ENCODE data around the gene CACNA1D.
A peak's percentile ranks its signal among the peaks of the same experiment; 100 is the strongest.

CACNA1D gene

DNA sequence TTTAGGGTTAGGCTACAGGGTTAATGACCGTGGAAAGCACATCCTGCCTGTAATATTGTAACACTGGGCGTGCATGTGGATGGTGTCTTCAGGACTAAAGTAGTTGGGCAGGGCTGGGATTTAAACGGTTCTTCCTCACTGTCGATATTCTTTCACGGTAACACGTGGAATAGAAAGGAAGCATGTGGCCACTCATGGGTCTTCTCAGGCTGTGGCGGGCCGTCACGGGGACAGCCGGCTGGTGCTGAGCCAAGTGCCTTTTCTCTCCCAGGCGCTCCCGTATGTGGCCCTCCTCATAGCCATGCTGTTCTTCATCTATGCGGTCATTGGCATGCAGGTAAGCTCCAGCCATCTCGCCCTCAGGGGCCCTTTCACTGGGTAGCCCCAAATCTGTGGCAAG lies 278.2 kb downstream of the CACNA1D start:
- H3K79me2 ChIP-seq (ENCODE audit: low read length) = no peaks in the 10 kb centered on the region
- H3K9me3 ChIP-seq (ENCODE audit: insufficient read depth, low read length) = no peaks in the 10 kb centered on the region
- peak overlapping the region; percentile 72; the same call in 1 of the 2 replicates for H3K9ac ChIP-seq (ENCODE audit: low read length)
- H3K4me1 ChIP-seq (ENCODE audit: low read length) = peaks cover 82% of the 10 kb centered on the region
- H3K4me2 ChIP-seq (ENCODE audit: low read length) = peak overlapping the region; percentile 72
- H2AFZ ChIP-seq (ENCODE audit: low read depth, low read length) = no peak overlapping the region
- H3K4me3 ChIP-seq (ENCODE audit: low read length) = peak overlapping the region; percentile 54; the same call in 1 of the 2 replicates
- no peaks in the 10 kb centered on the region for H3K36me3 ChIP-seq (replicated peaks; ENCODE audit: low read depth, low read length)
- H4K20me1 ChIP-seq (ENCODE audit: insufficient read depth, low read length) = no peaks in the 10 kb centered on the region
- no peak for TF ChIP-seq EZH2phosphoT487 (IDR thresholded peaks at IDR 0.05; ENCODE audit: low read depth)
- TF ChIP-seq, protein P1, sequence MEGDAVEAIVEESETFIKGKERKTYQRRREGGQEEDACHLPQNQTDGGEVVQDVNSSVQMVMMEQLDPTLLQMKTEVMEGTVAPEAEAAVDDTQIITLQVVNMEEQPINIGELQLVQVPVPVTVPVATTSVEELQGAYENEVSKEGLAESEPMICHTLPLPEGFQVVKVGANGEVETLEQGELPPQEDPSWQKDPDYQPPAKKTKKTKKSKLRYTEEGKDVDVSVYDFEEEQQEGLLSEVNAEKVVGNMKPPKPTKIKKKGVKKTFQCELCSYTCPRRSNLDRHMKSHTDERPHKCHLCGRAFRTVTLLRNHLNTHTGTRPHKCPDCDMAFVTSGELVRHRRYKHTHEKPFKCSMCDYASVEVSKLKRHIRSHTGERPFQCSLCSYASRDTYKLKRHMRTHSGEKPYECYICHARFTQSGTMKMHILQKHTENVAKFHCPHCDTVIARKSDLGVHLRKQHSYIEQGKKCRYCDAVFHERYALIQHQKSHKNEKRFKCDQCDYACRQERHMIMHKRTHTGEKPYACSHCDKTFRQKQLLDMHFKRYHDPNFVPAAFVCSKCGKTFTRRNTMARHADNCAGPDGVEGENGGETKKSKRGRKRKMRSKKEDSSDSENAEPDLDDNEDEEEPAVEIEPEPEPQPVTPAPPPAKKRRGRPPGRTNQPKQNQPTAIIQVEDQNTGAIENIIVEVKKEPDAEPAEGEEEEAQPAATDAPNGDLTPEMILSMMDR (IDR thresholded peaks at IDR 0.05; ENCODE audit: low read depth, low read length) = no peak
- H3K27me3 ChIP-seq (ENCODE audit: low read depth, low read length) = no peaks in the 10 kb centered on the region
- peak overlapping the region; percentile 94 for H3K27ac ChIP-seq (ENCODE audit: low read length)

DNA sequence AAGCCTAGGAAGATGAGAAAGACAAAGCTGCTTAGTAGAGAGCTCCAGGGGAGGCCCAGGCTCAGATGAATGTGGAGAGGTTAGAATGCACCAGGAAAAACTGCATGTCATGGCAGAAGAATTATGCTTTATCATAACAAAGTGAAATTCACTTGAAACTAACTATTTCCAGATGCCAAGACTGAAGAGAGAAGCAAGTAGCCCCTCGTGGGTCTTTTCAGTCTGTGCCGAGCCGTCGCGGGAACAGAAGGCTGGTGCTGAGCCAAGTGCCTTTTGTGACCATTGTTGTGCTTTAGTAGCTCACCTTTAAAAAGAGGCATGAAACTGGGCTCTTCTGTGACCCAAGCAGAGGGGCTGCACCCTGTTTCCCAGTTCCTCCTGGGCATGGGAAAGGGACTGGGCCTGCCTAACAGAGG lies 278.6 kb downstream of the CACNA1D start:
- Histone ChIP-seq H3K27me3 (ENCODE audit: low read depth, low read length) (no peaks in the 10 kb centered on the region), H3K36me3 (replicated peaks; ENCODE audit: low read depth, low read length) (no peaks in the 10 kb centered on the region), H3K79me2 (ENCODE audit: low read length) (no peaks in the 10 kb centered on the region), H3K4me1 (ENCODE audit: low read length) (peaks cover 82% of the 10 kb centered on the region), H4K20me1 (ENCODE audit: insufficient read depth, low read length) (no peaks in the 10 kb centered on the region), H2AFZ (ENCODE audit: low read depth, low read length) (no peak overlapping the region), H3K27ac (ENCODE audit: low read length) (peak overlapping the region; percentile 94), H3K9ac (ENCODE audit: low read length) (peak overlapping the region; percentile 72), H3K4me3 (ENCODE audit: low read length) (peak overlapping the region; percentile 54), H3K9me3 (ENCODE audit: insufficient read depth, low read length) (no peaks in the 10 kb centered on the region), H3K4me2 (ENCODE audit: low read length) (peak overlapping the region; percentile 72)
- no peak for TF ChIP-seq EZH2phosphoT487 (IDR thresholded peaks at IDR 0.05; ENCODE audit: low read depth)
- TF ChIP-seq, protein P1 (IDR thresholded peaks at IDR 0.05; ENCODE audit: low read depth, low read length) = no peak

DNA sequence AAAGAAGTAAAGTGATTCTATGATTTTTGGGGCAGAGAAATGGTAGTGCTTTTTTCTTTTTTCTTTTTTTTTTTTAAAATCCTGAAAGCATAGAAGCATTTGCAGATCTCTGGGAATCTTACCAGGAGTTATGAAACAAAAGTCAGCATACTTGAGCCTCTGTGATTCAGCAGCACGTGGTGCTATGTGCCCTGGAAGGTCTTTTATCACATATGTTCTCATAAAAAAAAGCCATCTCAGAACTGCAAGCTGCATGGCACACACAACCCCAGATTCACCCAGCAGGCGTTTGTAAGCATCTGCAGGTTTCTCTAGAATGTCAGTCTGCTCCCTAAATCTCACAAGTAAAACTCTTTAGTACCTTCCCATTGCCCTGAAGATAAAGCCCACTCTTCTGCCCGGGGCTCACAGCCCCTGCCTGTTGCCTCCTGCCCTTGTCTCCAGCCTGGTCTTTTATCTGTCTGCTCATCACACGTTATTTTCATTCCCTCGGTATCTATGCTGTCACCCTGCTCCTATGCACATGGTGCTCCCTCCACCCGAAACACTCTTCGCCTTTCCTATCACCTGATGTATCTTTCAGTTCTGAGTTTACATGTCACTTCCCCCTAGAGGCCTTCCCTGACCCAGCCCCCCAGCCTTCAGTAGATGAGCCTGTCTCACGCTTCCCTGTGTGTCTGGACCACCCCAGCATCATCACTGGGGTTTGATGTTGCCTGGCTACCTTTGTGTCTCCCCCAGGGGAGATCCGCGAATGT lies 279.4 kb downstream of the CACNA1D start:
- peaks cover 3% of the 10 kb centered on the region for H3K36me3 ChIP-seq (replicated peaks; ENCODE audit: low read depth, low read length)
- no peaks in the 10 kb centered on the region for H4K20me1 ChIP-seq (ENCODE audit: insufficient read depth, low read length)
- peak overlapping the region; percentile 72 for H3K4me2 ChIP-seq (ENCODE audit: low read length)
- peak overlapping the region; percentile 94 for H3K27ac ChIP-seq (ENCODE audit: low read length)
- peak overlapping the region; percentile 56 for H3K4me3 ChIP-seq (ENCODE audit: low read length)
- H3K9ac ChIP-seq (ENCODE audit: low read length) = peak overlapping the region; percentile 72
- H3K9me3 ChIP-seq (ENCODE audit: insufficient read depth, low read length) = no peaks in the 10 kb centered on the region
- H3K79me2 ChIP-seq (ENCODE audit: low read length) = no peaks in the 10 kb centered on the region
- no peak overlapping the region for H2AFZ ChIP-seq (ENCODE audit: low read depth, low read length)
- H3K4me1 ChIP-seq (ENCODE audit: low read length) = peaks cover 74% of the 10 kb centered on the region
- TF ChIP-seq, protein P1 (IDR thresholded peaks at IDR 0.05; ENCODE audit: low read depth, low read length) = no peak
- TF ChIP-seq EZH2phosphoT487 (IDR thresholded peaks at IDR 0.05; ENCODE audit: low read depth) = no peak
- H3K27me3 ChIP-seq (ENCODE audit: low read depth, low read length) = no peaks in the 10 kb centered on the region

DNA sequence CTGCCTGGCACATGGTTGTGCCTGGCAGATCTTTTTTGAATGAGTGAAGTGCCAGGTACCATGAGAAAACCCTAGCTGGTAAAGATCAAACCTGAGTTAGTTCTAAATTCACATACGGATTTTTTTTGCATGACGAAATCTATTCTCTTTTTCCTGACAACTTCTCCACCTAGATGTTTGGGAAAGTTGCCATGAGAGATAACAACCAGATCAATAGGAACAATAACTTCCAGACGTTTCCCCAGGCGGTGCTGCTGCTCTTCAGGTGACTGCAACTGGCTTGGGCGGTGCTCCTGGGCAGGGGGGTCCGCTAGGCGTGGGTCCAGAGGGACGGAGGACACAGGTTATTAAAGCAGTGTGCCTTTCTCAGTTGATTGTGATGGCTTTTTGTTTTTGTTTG lies 280.0 kb downstream of the CACNA1D start:
- H3K79me2 ChIP-seq (ENCODE audit: low read length) = no peaks in the 10 kb centered on the region
- no peak overlapping the region for H2AFZ ChIP-seq (ENCODE audit: low read depth, low read length)
- no peaks in the 10 kb centered on the region for H4K20me1 ChIP-seq (ENCODE audit: insufficient read depth, low read length)
- no peaks in the 10 kb centered on the region for H3K27me3 ChIP-seq (ENCODE audit: low read depth, low read length)
- H3K9ac ChIP-seq (ENCODE audit: low read length) = peak overlapping the region; percentile 72
- H3K4me2 ChIP-seq (ENCODE audit: low read length) = peak overlapping the region; percentile 72
- no peaks in the 10 kb centered on the region for H3K9me3 ChIP-seq (ENCODE audit: insufficient read depth, low read length)
- peak overlapping the region; percentile 94 for H3K27ac ChIP-seq (ENCODE audit: low read length)
- H3K36me3 ChIP-seq (replicated peaks; ENCODE audit: low read depth, low read length) = peaks cover 3% of the 10 kb centered on the region
- H3K4me1 ChIP-seq (ENCODE audit: low read length) = peaks cover 68% of the 10 kb centered on the region
- peak overlapping the region; percentile 56 for H3K4me3 ChIP-seq (ENCODE audit: low read length)
- no peak for TF ChIP-seq EZH2phosphoT487 (IDR thresholded peaks at IDR 0.05; ENCODE audit: low read depth)
- TF ChIP-seq, protein P1 (IDR thresholded peaks at IDR 0.05; ENCODE audit: low read depth, low read length) = peak; percentile 29

All from OCI-LY3 (cell line).